CD4-positive, alpha-beta T cell (primary cell): ENCODE results near the gene PRKD2. TPM values are rescaled to one million over a fixed set of nuclear protein-coding genes. Genes with fewer than 3 reads are reported as not detected.

Source experiments
- ATAC-seq: fragments of 200-7000 bp; cut with Tn5 transposase; one replicate; pipeline ENCODE4 v1.10.0; 2022; ENCODE audit warnings: mild to moderate bottlenecking; ENCODE audit not compliant: poor library complexity
- CTCF ChIA-PET: fragments of 350-600 bp; sonication (Branson Sonifier 250); formaldehyde crosslinking; loops from one replicate; lab custom pipeline; 2021; ENCODE audit warnings: antibody characterized with exemption, inconsistent platforms; lab: Charles Lee
- POLR2A ChIA-PET: fragments of 350-600 bp; sonication (Branson Sonifier 250); formaldehyde crosslinking; loops from one replicate; lab custom pipeline; 2021; ENCODE audit warnings: antibody characterized with exemption, inconsistent platforms; lab: Charles Lee
- DNase-seq, 14 experiments: peaks; one replicate each; pipeline ENCODE4 v3.0.0-alpha.2; 2013 to 2020; ENCODE audit warnings: mixed read lengths in 2 of 14
- H3K27ac ChIP-seq, 2 donors: one replicate each; pipeline versions ENCODE4 v1.5.1 to v1.7.0; 2013; ENCODE audit warnings: low read length in 2 of 2, low read depth in 1 of 2, mild to moderate bottlenecking in 1 of 2
- H3K27me3 ChIP-seq, 2 experiments: 1 replicate in 1 of 2; 2 replicates in 1 of 2; pipeline versions ENCODE4 v1.6.1 to v1.7.0; 2013; ENCODE audit warnings: low read length in 2 of 2, control low read depth in 1 of 2, mild to moderate bottlenecking in 1 of 2, moderate library complexity in 1 of 2; ENCODE audit not compliant: insufficient read depth in 2 of 2, control insufficient read depth in 1 of 2
- H3K36me3 ChIP-seq: one replicate; pipeline ENCODE4 v1.6.1; 2013; ENCODE audit warnings: low read length, control low read depth; ENCODE audit not compliant: insufficient read depth
- H3K4me1 ChIP-seq: one replicate; pipeline ENCODE4 v1.6.1; 2013; ENCODE audit warnings: low read length, control low read depth; ENCODE audit not compliant: insufficient read depth
- H3K4me3 ChIP-seq: one replicate; pipeline ENCODE4 v1.5.1; 2013; ENCODE audit warnings: mild to moderate bottlenecking, low read length, moderate library complexity
- H3K9me3 ChIP-seq, 2 experiments: 1 replicate in 1 of 2; 2 replicates in 1 of 2; pipeline versions ENCODE4 v1.6.1 to v1.7.0; 2013; ENCODE audit warnings: low read length in 2 of 2, mild to moderate bottlenecking in 2 of 2, control low read depth in 1 of 2, moderate library complexity in 1 of 2; ENCODE audit not compliant: control insufficient read depth in 1 of 2, insufficient read depth in 1 of 2
- H3K27ac Mint-ChIP-seq: one replicate; pipeline ENCODE4 v1.8.0; 2020; ENCODE audit warnings: mixed read lengths
- H3K27me3 Mint-ChIP-seq: one replicate; pipeline ENCODE4 v1.8.0; 2021; ENCODE audit warnings: mixed read lengths
- H3K36me3 Mint-ChIP-seq: one replicate; pipeline ENCODE4 v1.8.0; 2021; ENCODE audit warnings: low read depth, mixed read lengths
- H3K4me1 Mint-ChIP-seq: one replicate; pipeline ENCODE4 v1.8.0; 2021; ENCODE audit warnings: low read depth, mixed read lengths
- H3K4me3 Mint-ChIP-seq: one replicate; pipeline ENCODE4 v1.8.0; 2020; ENCODE audit warnings: mild to moderate bottlenecking, mixed read lengths
- H3K9me3 Mint-ChIP-seq: one replicate; pipeline ENCODE4 v1.8.0; 2020; ENCODE audit warnings: mixed read lengths
- intact Hi-C, 2 experiments: fragments of 100-400 bp; cut with DNase I in 1 of 2; cut with micrococcal nuclease in 1 of 2; formaldehyde crosslinking; loops; one replicate each; pipeline versions ENCODE4 v1.15.1 to v1.9.0; 2023 to 2025; cut with DNase I, micrococcal nuclease
- total RNA-seq, 174 experiments: library from RNA in 2 of 174; stranded (reverse) in 2 of 174; gene quantifications; one replicate each; pipeline ENCODE4 v1.2.3 and lab custom pipeline; 2021 to 2026
- TF ChIP-seq, protein P1 (sequence below): fragments of 200-600 bp; IDR thresholded peaks from one replicate; pipeline ENCODE4 v1.8.0; 2022; ENCODE audit warnings: antibody characterized with exemption, mild to moderate bottlenecking

PRKD2 gene
- total RNA-seq, 2 experiments from 2014 or later, result 105 to 113 TPM

GRCh38 chr19:46744005-46744691 is 27.2 kb upstream of the PRKD2 start:
- Histone ChIP-seq H3K27ac (no peak overlapping the region), H3K27me3 (no peaks in the 10 kb centered on the region), H3K4me1 (peaks cover 53% of the 10 kb centered on the region), H3K36me3 (peaks cover 21% of the 10 kb centered on the region), H3K9me3 (no peaks in the 10 kb centered on the region), H3K4me3 (peak overlapping the region; percentile 78)
- peak overlapping the region; percentile 92 for H3K4me3 Mint-ChIP-seq
- no peaks in the 10 kb centered on the region for H3K27me3 Mint-ChIP-seq
- peaks cover 68% of the 10 kb centered on the region for H3K4me1 Mint-ChIP-seq
- H3K9me3 Mint-ChIP-seq, result no peaks in the 10 kb centered on the region
- DNase-seq (no peak), ATAC-seq (no peak)
- intact Hi-C loops, result no loop called here
- peak overlapping the region; percentile 45 for H3K27ac Mint-ChIP-seq
- H3K36me3 Mint-ChIP-seq, result peaks cover 22% of the 10 kb centered on the region
- TF ChIP-seq, protein P1, sequence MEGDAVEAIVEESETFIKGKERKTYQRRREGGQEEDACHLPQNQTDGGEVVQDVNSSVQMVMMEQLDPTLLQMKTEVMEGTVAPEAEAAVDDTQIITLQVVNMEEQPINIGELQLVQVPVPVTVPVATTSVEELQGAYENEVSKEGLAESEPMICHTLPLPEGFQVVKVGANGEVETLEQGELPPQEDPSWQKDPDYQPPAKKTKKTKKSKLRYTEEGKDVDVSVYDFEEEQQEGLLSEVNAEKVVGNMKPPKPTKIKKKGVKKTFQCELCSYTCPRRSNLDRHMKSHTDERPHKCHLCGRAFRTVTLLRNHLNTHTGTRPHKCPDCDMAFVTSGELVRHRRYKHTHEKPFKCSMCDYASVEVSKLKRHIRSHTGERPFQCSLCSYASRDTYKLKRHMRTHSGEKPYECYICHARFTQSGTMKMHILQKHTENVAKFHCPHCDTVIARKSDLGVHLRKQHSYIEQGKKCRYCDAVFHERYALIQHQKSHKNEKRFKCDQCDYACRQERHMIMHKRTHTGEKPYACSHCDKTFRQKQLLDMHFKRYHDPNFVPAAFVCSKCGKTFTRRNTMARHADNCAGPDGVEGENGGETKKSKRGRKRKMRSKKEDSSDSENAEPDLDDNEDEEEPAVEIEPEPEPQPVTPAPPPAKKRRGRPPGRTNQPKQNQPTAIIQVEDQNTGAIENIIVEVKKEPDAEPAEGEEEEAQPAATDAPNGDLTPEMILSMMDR, result no peak
- CTCF ChIA-PET, result interaction anchor here (1.6 kb wide), 1 partner anchor 15 kb away, joined by 4 read pairs; no protein-coding TSS in a partner anchor
- POLR2A ChIA-PET, result no interaction called here

GRCh38 chr19:46742926-46743480 is 26.1 kb upstream of the PRKD2 start:
- Mint-ChIP-seq H3K36me3 (peaks cover 29% of the 10 kb centered on the region), H3K4me3 (peak overlapping the region; percentile 75), H3K27ac (no peak overlapping the region), H3K4me1 (peaks cover 61% of the 10 kb centered on the region), H3K9me3 (no peaks in the 10 kb centered on the region), H3K27me3 (no peaks in the 10 kb centered on the region)
- no peaks in the 10 kb centered on the region for H3K27me3 ChIP-seq
- no peak for ATAC-seq
- TF ChIP-seq, protein P1, result no peak
- peaks cover 27% of the 10 kb centered on the region for H3K36me3 ChIP-seq
- CTCF ChIA-PET, result interaction anchor here (1.3 to 1.7 kb wide), 3 partner anchors 11 to 24 kb away, joined by 4 read pairs; no protein-coding TSS in a partner anchor
- intact Hi-C loops, result no loop called here
- no peak for DNase-seq
- POLR2A ChIA-PET, result no interaction called here
- no peak overlapping the region for H3K4me3 ChIP-seq
- H3K27ac ChIP-seq, result no peak overlapping the region
- H3K4me1 ChIP-seq, result peaks cover 53% of the 10 kb centered on the region
- H3K9me3 ChIP-seq, result no peaks in the 10 kb centered on the region

- H3K4me3 ChIP-seq, result no peak overlapping the region
- no peaks in the 10 kb centered on the region for H3K27me3 ChIP-seq
- ChIA-PET POLR2A (interaction anchor here (0.9 kb wide), 2 partner anchors 28 to 47 kb away, joined by 3 to 4 read pairs; partner anchors contain the start of gene SLC1A5), CTCF (interaction anchor here (1.7 kb wide), 1 partner anchor 13 kb away, joined by 4 read pairs; no protein-coding TSS in a partner anchor)
- intact Hi-C loops, result no loop called here
- Mint-ChIP-seq H3K27me3 (no peaks in the 10 kb centered on the region), H3K36me3 (peaks cover 39% of the 10 kb centered on the region), H3K9me3 (no peaks in the 10 kb centered on the region), H3K27ac (no peak overlapping the region), H3K4me3 (no peak overlapping the region), H3K4me1 (peaks cover 47% of the 10 kb centered on the region)
- DNase-seq (no peak), ATAC-seq (no peak)
- peaks cover 43% of the 10 kb centered on the region for H3K36me3 ChIP-seq
- H3K9me3 ChIP-seq, result no peaks in the 10 kb centered on the region
- peaks cover 40% of the 10 kb centered on the region for H3K4me1 ChIP-seq
- TF ChIP-seq, protein P1, result no peak
- H3K27ac ChIP-seq, result no peak overlapping the region
These were observed 24.5 kb upstream of the PRKD2 start for GRCh38 chr19:46741447-46741846.
